D721Med (cell line): Measurements from ENCODE around the gene NBAS.

Experiments used
- DNase-seq: peaks from one replicate; pipeline ENCODE4 v3.0.0; 2011; ENCODE audit warnings: low spot score; ENCODE audit not compliant: insufficient read length
- FAIRE-seq: peaks from 2 replicates; lab custom pipeline; 2011; peaks lifted over from hg19 to GRCh38; lab: Jason Lieb, UNC
- TF ChIP-seq, protein P1 (sequence below): IDR thresholded peaks from 2 replicates; pipeline ENCODE4 v1.5.1; 2012; ENCODE audit warnings: mild to moderate bottlenecking, control low read depth; ENCODE audit not compliant: insufficient read depth; ENCODE audit errors: missing control alignments

Gene NBAS

DNA sequence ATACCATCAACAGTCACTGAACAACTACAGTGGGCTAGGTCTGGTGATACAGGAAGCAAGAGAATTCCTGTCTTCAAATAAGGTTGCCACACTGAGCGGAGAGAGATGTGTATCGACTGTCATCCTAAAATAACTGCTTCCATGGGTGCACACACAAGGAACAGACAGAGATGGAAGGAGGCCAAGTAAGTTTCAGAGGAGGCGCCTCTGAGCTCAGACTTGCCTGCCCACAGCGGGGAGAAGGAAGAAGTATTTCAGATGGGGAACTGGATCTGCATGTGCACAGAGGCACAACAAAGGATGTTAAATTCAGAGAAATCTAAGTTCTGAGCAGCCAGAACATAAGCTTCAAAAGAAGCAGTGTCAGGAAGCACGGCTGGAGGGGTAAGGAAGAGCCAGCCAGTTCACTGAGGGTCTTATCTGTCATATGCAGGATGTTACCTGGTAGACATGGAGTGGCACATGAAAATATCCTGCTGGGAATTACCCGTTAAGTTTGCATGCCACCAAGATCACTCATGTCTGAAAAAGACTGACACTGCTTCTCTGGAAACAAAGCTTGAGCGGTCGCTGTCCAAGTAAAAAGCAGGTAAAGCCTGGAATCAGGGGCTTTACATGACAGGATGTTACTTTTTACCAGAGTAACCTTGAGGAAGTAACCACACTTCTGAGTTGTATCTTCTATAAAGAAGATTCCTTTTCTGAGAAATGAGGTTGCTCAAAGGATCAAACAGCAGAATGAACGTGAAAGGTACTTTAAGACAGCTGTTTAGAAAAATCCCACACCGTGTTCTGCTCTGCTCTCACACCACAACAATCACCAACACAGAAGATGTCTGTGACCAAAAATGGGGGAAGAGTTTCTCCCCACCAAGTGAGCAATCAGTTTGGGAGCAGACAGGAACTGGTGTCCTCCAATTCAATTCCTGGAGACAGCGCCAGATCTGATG is 260.2 kb downstream of the NBAS start:
- TF ChIP-seq, protein P1, sequence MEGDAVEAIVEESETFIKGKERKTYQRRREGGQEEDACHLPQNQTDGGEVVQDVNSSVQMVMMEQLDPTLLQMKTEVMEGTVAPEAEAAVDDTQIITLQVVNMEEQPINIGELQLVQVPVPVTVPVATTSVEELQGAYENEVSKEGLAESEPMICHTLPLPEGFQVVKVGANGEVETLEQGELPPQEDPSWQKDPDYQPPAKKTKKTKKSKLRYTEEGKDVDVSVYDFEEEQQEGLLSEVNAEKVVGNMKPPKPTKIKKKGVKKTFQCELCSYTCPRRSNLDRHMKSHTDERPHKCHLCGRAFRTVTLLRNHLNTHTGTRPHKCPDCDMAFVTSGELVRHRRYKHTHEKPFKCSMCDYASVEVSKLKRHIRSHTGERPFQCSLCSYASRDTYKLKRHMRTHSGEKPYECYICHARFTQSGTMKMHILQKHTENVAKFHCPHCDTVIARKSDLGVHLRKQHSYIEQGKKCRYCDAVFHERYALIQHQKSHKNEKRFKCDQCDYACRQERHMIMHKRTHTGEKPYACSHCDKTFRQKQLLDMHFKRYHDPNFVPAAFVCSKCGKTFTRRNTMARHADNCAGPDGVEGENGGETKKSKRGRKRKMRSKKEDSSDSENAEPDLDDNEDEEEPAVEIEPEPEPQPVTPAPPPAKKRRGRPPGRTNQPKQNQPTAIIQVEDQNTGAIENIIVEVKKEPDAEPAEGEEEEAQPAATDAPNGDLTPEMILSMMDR: no peak
- DNase-seq (no peak), FAIRE-seq (no peak)

DNA sequence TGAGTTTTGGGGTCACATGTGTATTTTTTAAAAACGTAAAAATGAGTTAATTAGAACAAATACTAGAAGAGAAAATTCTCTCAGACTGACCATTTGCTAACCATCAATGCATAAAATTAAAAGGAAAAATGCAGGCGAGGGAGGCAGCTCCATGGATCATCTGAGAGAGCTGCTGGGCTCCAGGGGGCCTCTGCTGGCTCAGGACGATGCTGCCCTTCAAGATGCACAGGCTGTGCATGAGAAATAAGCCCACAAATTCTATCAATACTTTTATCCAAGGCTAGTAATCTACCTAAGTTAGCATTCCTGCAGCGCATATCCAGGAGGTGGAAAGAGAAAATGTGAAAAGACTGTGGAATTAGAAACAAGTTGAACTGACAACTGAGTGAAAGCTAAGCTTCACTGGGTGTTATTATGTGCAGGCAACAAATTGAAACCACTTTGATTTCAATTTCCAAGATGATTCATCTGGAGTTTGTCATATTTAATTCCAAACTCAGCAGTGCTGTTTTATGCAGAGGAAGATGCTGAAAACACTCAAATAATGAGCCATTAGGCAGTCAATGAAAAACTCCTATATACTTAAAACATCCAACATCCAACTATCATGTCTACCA is 261.1 kb downstream of the NBAS start:
- no peak for DNase-seq
- FAIRE-seq: no peak
- TF ChIP-seq, protein P1: no peak

DNA sequence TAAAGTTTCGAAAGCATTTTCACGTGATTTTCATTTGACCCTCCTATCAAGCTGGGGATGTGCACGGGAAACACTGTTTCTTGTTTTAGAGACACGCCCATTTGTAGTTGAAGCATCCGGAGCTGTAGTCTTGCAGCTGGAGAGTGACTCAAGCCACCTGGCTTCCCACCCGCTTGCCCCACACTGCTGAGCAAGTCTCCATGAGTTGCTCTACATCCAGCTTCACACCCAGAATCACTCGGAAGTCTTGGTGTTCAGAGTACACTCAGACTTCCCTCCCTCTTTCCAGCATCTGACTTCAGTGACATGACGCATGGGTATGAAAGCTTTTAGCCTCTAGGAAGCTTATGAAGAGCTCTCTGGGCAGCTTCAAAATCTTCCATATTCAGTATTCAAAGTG is 262.4 kb downstream of the NBAS start:
- FAIRE-seq: no peak
- DNase-seq: no peak
- TF ChIP-seq, protein P1: no peak

DNA sequence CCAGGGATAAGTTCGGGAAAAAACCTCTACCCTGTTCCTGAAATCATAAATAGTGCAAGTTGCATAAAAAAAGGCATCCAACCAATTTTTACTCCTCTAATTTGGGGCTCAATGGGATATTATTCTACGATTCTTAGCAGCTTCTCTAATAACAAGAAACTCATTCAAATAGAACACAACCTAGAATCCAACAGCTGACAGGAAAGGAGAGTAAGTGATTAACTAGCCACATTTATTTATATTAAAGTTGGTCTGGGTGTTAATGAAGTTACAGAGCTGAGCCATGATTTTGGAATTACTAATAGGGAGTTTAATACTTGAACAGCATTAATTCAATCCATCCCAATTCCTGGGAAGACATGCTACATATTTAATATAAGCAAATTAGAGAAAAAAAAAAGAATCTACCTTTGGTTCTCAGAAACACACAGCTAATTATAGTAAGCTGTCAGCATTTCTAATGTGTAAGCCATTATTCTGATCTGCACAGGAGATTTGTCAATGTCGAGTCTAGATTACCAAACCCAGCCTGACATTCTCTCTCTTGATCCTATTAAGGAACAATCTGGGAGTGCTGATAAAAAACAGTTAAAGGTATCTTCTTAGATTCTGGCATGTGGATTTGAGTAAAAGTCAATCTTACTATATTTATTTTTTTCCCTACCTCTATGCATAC is 267.7 kb downstream of the NBAS start:
- TF ChIP-seq, protein P1: no peak
- no peak for FAIRE-seq
- no peak for DNase-seq

DNA sequence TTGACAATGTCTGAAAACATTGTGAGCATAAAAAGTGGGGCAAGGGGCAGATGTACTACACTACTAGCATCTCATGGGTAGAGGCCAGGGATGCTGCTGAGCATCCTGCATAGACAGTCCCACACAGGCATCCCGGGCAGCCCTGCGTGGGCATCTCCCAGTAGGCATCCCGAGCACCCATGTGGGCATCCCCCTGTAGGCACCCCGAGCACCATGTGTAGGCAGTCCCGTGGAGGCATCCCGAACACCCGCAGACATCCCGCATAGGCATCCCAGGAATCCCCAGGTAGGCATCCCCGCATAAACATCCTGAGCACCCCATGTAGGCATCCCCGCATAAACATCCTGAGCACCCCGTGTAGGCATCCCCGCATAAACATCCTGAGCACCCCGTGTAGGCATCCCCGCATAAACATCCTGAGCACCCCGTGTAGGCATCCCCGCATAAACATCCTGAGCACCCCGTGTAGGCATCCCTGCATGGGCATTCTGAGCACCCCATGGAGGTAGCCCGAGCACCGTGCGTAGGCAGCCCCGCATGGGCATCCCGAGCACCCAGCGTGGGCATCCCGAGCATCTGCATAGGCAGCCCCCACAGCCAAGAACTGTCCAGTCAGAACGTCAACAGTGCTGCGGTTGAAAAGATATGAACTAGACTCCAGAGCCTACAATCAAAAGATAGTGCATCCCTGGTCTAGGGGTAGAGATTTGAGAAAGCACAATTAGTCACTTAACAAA is 273.5 kb downstream of the NBAS start:
- TF ChIP-seq, protein P1: no peak
- DNase-seq (no peak), FAIRE-seq (no peak)

DNA sequence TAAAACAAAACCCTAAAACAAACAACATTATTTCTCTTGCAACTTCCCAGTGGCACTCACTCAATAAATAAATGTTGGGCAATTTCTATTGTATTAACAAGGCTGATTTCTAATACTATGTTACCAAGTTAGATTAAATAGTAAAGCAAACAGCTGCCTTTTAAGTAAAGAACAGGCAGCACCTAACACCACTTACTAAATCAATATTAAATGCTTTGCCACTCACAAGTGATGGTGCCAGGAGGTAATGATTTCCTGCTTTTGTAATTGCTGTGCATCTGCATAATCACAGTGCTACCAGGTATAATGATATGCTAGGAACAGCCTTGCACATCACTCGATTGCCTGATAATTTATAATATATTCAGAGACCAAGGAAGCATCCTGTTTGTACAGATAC is 276.5 kb downstream of the NBAS start:
- TF ChIP-seq, protein P1: no peak
- FAIRE-seq (no peak), DNase-seq (no peak)
